ENCODE measurements around the gene LDB2. TPM values are rescaled to one million over a fixed set of nuclear protein-coding genes. Genes with fewer than 3 reads are reported as not detected.
"Not testable (repeated sequence)": the region's sequence is repeated elsewhere in the genome, so short reads cannot be mapped to it uniquely, and the experiment has no call there.

LDB2 gene
- total RNA-seq, 2 donors from 2014 or later = not detected

- ATAC-seq = no peak
- DNase-seq = no peak
- no peak overlapping the region for H3K4me3 Mint-ChIP-seq
- no peaks in the 10 kb centered on the region for H3K27me3 Mint-ChIP-seq
- no peaks in the 10 kb centered on the region for H3K4me1 Mint-ChIP-seq
- H3K36me3 Mint-ChIP-seq (ENCODE audit: low read depth) = no peaks in the 10 kb centered on the region
- H3K9me3 ChIP-seq (ENCODE audit: control insufficient read depth, low read length, poor library complexity, severe bottlenecking) = no peaks in the 10 kb centered on the region
- H3K27ac Mint-ChIP-seq = no peak overlapping the region
Measured at GRCh38 chr4:16580514-16580913, 317.9 kb downstream of the LDB2 start.

GRCh38 chr4:16579866-16580265 lies 318.6 kb downstream of the LDB2 start:
- H3K9me3 ChIP-seq (ENCODE audit: control insufficient read depth, low read length, poor library complexity, severe bottlenecking) = no peaks in the 10 kb centered on the region
- Mint-ChIP-seq H3K36me3 (ENCODE audit: low read depth) (no peaks in the 10 kb centered on the region), H3K27ac (no peak overlapping the region), H3K4me1 (no peaks in the 10 kb centered on the region), H3K4me3 (no peak overlapping the region), H3K27me3 (no peaks in the 10 kb centered on the region)
- no peak for ATAC-seq
- DNase-seq = no peak

GRCh38 chr4:16577177-16577576 lies 321.3 kb downstream of the LDB2 start:
- no peaks in the 10 kb centered on the region for H3K9me3 ChIP-seq (ENCODE audit: control insufficient read depth, low read length, poor library complexity, severe bottlenecking)
- ATAC-seq (no peak), DNase-seq (no peak)
- Mint-ChIP-seq H3K27me3 (no peaks in the 10 kb centered on the region), H3K4me1 (no peaks in the 10 kb centered on the region), H3K27ac (no peak overlapping the region), H3K36me3 (ENCODE audit: low read depth) (no peaks in the 10 kb centered on the region), H3K4me3 (no peak overlapping the region)

- H3K36me3 Mint-ChIP-seq (ENCODE audit: low read depth) = no peaks in the 10 kb centered on the region
- no peak overlapping the region for H3K27ac Mint-ChIP-seq
- H3K9me3 ChIP-seq (ENCODE audit: control insufficient read depth, low read length, poor library complexity, severe bottlenecking) = no peaks in the 10 kb centered on the region
- no peaks in the 10 kb centered on the region for H3K4me1 Mint-ChIP-seq
- no peaks in the 10 kb centered on the region for H3K27me3 Mint-ChIP-seq
- DNase-seq = no peak
- ATAC-seq = no peak
- no peak overlapping the region for H3K4me3 Mint-ChIP-seq
Measured at GRCh38 chr4:16574981-16575380, 323.5 kb downstream of the LDB2 start.

GRCh38 chr4:16573739-16574138 lies 324.7 kb downstream of the LDB2 start:
- Mint-ChIP-seq H3K4me3 (no peak overlapping the region), H3K27ac (no peak overlapping the region), H3K27me3 (no peaks in the 10 kb centered on the region), H3K36me3 (ENCODE audit: low read depth) (no peaks in the 10 kb centered on the region), H3K4me1 (no peaks in the 10 kb centered on the region)
- no peaks in the 10 kb centered on the region for H3K9me3 ChIP-seq (ENCODE audit: control insufficient read depth, low read length, poor library complexity, severe bottlenecking)
- ATAC-seq = no peak
- no peak for DNase-seq

GRCh38 chr4:16573206-16573605 lies 325.2 kb downstream of the LDB2 start:
- H3K27me3 Mint-ChIP-seq = no peaks in the 10 kb centered on the region
- ATAC-seq (no peak), DNase-seq (no peak)
- H3K4me3 Mint-ChIP-seq = no peak overlapping the region
- no peaks in the 10 kb centered on the region for H3K9me3 ChIP-seq (ENCODE audit: control insufficient read depth, low read length, poor library complexity, severe bottlenecking)
- H3K36me3 Mint-ChIP-seq (ENCODE audit: low read depth) = no peaks in the 10 kb centered on the region
- no peak overlapping the region for H3K27ac Mint-ChIP-seq
- H3K4me1 Mint-ChIP-seq = no peaks in the 10 kb centered on the region

- Mint-ChIP-seq H3K27me3 (no peaks in the 10 kb centered on the region), H3K36me3 (ENCODE audit: low read depth) (no peaks in the 10 kb centered on the region), H3K27ac (no peak overlapping the region), H3K4me1 (no peaks in the 10 kb centered on the region), H3K4me3 (no peak overlapping the region)
- no peak for ATAC-seq
- H3K9me3 ChIP-seq (ENCODE audit: control insufficient read depth, low read length, poor library complexity, severe bottlenecking) = no peaks in the 10 kb centered on the region
- no peak for DNase-seq
Measured at GRCh38 chr4:16572631-16573030, 325.8 kb downstream of the LDB2 start.

GRCh38 chr4:16572161-16572560 lies 326.3 kb downstream of the LDB2 start:
- no peaks in the 10 kb centered on the region for H3K4me1 Mint-ChIP-seq
- no peaks in the 10 kb centered on the region for H3K9me3 ChIP-seq (ENCODE audit: control insufficient read depth, low read length, poor library complexity, severe bottlenecking)
- ATAC-seq (no peak), DNase-seq (no peak)
- H3K36me3 Mint-ChIP-seq (ENCODE audit: low read depth) = no peaks in the 10 kb centered on the region
- no peak overlapping the region for H3K4me3 Mint-ChIP-seq
- H3K27me3 Mint-ChIP-seq = no peaks in the 10 kb centered on the region
- no peak overlapping the region for H3K27ac Mint-ChIP-seq

- no peaks in the 10 kb centered on the region for H3K9me3 ChIP-seq (ENCODE audit: control insufficient read depth, low read length, poor library complexity, severe bottlenecking)
- Mint-ChIP-seq H3K27ac (no peak overlapping the region), H3K27me3 (no peaks in the 10 kb centered on the region), H3K4me3 (no peak overlapping the region), H3K36me3 (ENCODE audit: low read depth) (no peaks in the 10 kb centered on the region), H3K4me1 (no peaks in the 10 kb centered on the region)
- ATAC-seq (no peak), DNase-seq (no peak)
Measured at GRCh38 chr4:16569790-16570189, 328.7 kb downstream of the LDB2 start.

GRCh38 chr4:16557316-16557715 lies 341.1 kb downstream of the LDB2 start:
- ATAC-seq; H3K4me1 Mint-ChIP-seq; H3K36me3 Mint-ChIP-seq (ENCODE audit: low read depth); H3K9me3 ChIP-seq (ENCODE audit: control insufficient read depth, low read length, poor library complexity, severe bottlenecking); DNase-seq; H3K4me3 Mint-ChIP-seq; H3K27me3 Mint-ChIP-seq; H3K27ac Mint-ChIP-seq: not testable (repeated sequence)

- Mint-ChIP-seq H3K36me3 (ENCODE audit: low read depth) (no peaks in the 10 kb centered on the region), H3K27ac (no peak overlapping the region), H3K4me1 (no peaks in the 10 kb centered on the region), H3K4me3 (no peak overlapping the region), H3K27me3 (no peaks in the 10 kb centered on the region)
- DNase-seq = no peak
- ATAC-seq = no peak
- H3K9me3 ChIP-seq (ENCODE audit: control insufficient read depth, low read length, poor library complexity, severe bottlenecking) = no peaks in the 10 kb centered on the region
Measured at GRCh38 chr4:16555156-16555555, 343.3 kb downstream of the LDB2 start.

- H3K9me3 ChIP-seq (ENCODE audit: control insufficient read depth, low read length, poor library complexity, severe bottlenecking) = no peaks in the 10 kb centered on the region
- no peaks in the 10 kb centered on the region for H3K4me1 Mint-ChIP-seq
- no peak overlapping the region for H3K4me3 Mint-ChIP-seq
- ATAC-seq (no peak), DNase-seq (no peak)
- H3K27ac Mint-ChIP-seq = no peak overlapping the region
- no peaks in the 10 kb centered on the region for H3K36me3 Mint-ChIP-seq (ENCODE audit: low read depth)
- no peaks in the 10 kb centered on the region for H3K27me3 Mint-ChIP-seq
Measured at GRCh38 chr4:16550531-16550930, 347.9 kb downstream of the LDB2 start.

- H3K4me1 Mint-ChIP-seq = no peaks in the 10 kb centered on the region
- H3K27ac Mint-ChIP-seq = no peak overlapping the region
Measured at GRCh38 chr4:16545656-16546055, 352.8 kb downstream of the LDB2 start.

GRCh38 chr4:16544869-16545268 lies 353.6 kb downstream of the LDB2 start:
- no peaks in the 10 kb centered on the region for H3K36me3 Mint-ChIP-seq (ENCODE audit: low read depth)
- no peak overlapping the region for H3K4me3 Mint-ChIP-seq
- no peak for ATAC-seq
- DNase-seq = no peak
- no peak overlapping the region for H3K27ac Mint-ChIP-seq
- no peaks in the 10 kb centered on the region for H3K27me3 Mint-ChIP-seq
- no peaks in the 10 kb centered on the region for H3K9me3 ChIP-seq (ENCODE audit: control insufficient read depth, low read length, poor library complexity, severe bottlenecking)
- no peaks in the 10 kb centered on the region for H3K4me1 Mint-ChIP-seq

More at GRCh38 chr4:16545656-16546055, 352.8 kb downstream of the LDB2 start:
- ATAC-seq (no peak), DNase-seq (no peak)
- H3K9me3 ChIP-seq (ENCODE audit: control insufficient read depth, low read length, poor library complexity, severe bottlenecking) = no peaks in the 10 kb centered on the region
- H3K27me3 Mint-ChIP-seq = no peaks in the 10 kb centered on the region
- no peak overlapping the region for H3K4me3 Mint-ChIP-seq
- H3K36me3 Mint-ChIP-seq (ENCODE audit: low read depth) = no peaks in the 10 kb centered on the region

All from T-helper 17 cell (primary cell).